WTC11 (cell line): ENCODE results near the gene NAP1L5. TPM values are rescaled to one million over a fixed set of nuclear protein-coding genes. Genes with fewer than 3 reads are reported as not detected.

Experiments
- ATAC-seq: fragments of 200-7000 bp; cut with Tn5 transposase; 2 replicates; pipeline ENCODE4 v1.10.0; 2021; ENCODE audit warnings: mild to moderate bottlenecking, moderate library complexity
- CTCF ChIA-PET: fragments of 300-600 bp; sonication (Branson Sonifier 250); formaldehyde crosslinking; loops from one replicate; lab custom pipeline; 2021; ENCODE audit warnings: antibody characterized with exemption; lab: Charles Lee
- POLR2A ChIA-PET: fragments of 350-600 bp; sonication (Branson Sonifier 250); formaldehyde crosslinking; loops from one replicate; lab custom pipeline; 2021; ENCODE audit warnings: antibody characterized with exemption; lab: Charles Lee
- DNase-seq: peaks from one replicate; pipeline ENCODE4 v3.0.0; 2021; ENCODE audit warnings: low spot score
- H3K27ac Mint-ChIP-seq: 2 replicates; pipeline ENCODE4 v1.8.0; 2021; ENCODE audit warnings: mixed read lengths
- H3K27me3 Mint-ChIP-seq: 2 replicates; pipeline ENCODE4 v1.8.0; 2021; ENCODE audit warnings: low read depth, mild to moderate bottlenecking, moderate library complexity, mixed read lengths
- H3K36me3 Mint-ChIP-seq: 2 replicates; pipeline ENCODE4 v1.8.0; 2021; ENCODE audit warnings: mixed read lengths
- H3K4me1 Mint-ChIP-seq: 2 replicates; pipeline ENCODE4 v1.8.0; 2022; ENCODE audit warnings: mixed read lengths
- H3K4me3 Mint-ChIP-seq: 2 replicates; pipeline ENCODE4 v1.8.0; 2021; ENCODE audit warnings: mild to moderate bottlenecking, moderate library complexity, mixed read lengths
- H3K9me3 Mint-ChIP-seq: 2 replicates; pipeline ENCODE4 v1.8.0; 2021; ENCODE audit warnings: mixed read lengths
- CREM ChIP-seq: sonication (generic); formaldehyde crosslinking; IDR thresholded peaks from 2 replicates; pipeline ENCODE4 v1.8.1; 2022; ENCODE audit warnings: mild to moderate bottlenecking, missing genetic modification reagents, moderate library complexity
- EMX1 ChIP-seq: fragments of 250-450 bp; sonication (Bioruptor Pico); IDR thresholded peaks from 2 replicates; pipeline ENCODE4 v1.8.0; 2021; ENCODE audit warnings: mild to moderate bottlenecking
- ESRRA ChIP-seq: sonication (generic); formaldehyde crosslinking; IDR thresholded peaks from 2 replicates; pipeline ENCODE4 v1.8.1; 2022; ENCODE audit warnings: mild to moderate bottlenecking, missing genetic modification reagents, borderline replicate concordance
- IRF2 ChIP-seq: sonication (generic); formaldehyde crosslinking; IDR thresholded peaks from 2 replicates; pipeline ENCODE4 v1.8.0; 2022; ENCODE audit warnings: low read depth, missing genetic modification reagents, borderline replicate concordance
- KAT7 ChIP-seq: sonication (generic); formaldehyde crosslinking; IDR thresholded peaks from 2 replicates; pipeline ENCODE4 v1.8.1; 2023; ENCODE audit warnings: missing genetic modification reagents, mild to moderate bottlenecking, borderline replicate concordance
- MYBL2 ChIP-seq: sonication (generic); formaldehyde crosslinking; IDR thresholded peaks from 2 replicates; pipeline ENCODE4 v1.8.1; 2023; ENCODE audit warnings: mild to moderate bottlenecking, moderate library complexity, missing genetic modification reagents
- OVOL2 ChIP-seq: fragments of 250-450 bp; sonication (Bioruptor Pico); IDR thresholded peaks from 2 replicates; pipeline ENCODE4 v1.9.0; 2021; ENCODE audit warnings: mild to moderate bottlenecking, borderline replicate concordance
- PRRX2 ChIP-seq: fragments of 250-450 bp; sonication (Bioruptor Pico); IDR thresholded peaks from 2 replicates; pipeline ENCODE4 v1.8.0; 2021; ENCODE audit warnings: mild to moderate bottlenecking
- SMAD4 ChIP-seq: sonication (generic); formaldehyde crosslinking; IDR thresholded peaks from 2 replicates; pipeline ENCODE4 v1.8.0; 2022; ENCODE audit warnings: mild to moderate bottlenecking, missing genetic modification reagents
- TP53 ChIP-seq: sonication (generic); formaldehyde crosslinking; IDR thresholded peaks from 2 replicates; pipeline ENCODE4 v1.8.1; 2023; ENCODE audit warnings: mild to moderate bottlenecking, missing genetic modification reagents
- ZNF232 ChIP-seq: sonication (generic); formaldehyde crosslinking; IDR thresholded peaks from 2 replicates; pipeline ENCODE4 v1.8.0; 2022; ENCODE audit warnings: mild to moderate bottlenecking, missing genetic modification reagents
- ZNF263 ChIP-seq: sonication (generic); formaldehyde crosslinking; IDR thresholded peaks from 2 replicates; pipeline ENCODE4 v1.8.1; 2022; ENCODE audit warnings: low read depth, mild to moderate bottlenecking, moderate library complexity, missing genetic modification reagents
- ZNF317 ChIP-seq: sonication (generic); formaldehyde crosslinking; IDR thresholded peaks from 2 replicates; pipeline ENCODE4 v1.8.1; 2023; ENCODE audit warnings: low read depth, mild to moderate bottlenecking, moderate library complexity, missing genetic modification reagents, borderline replicate concordance
- total RNA-seq: library from RNA; stranded (reverse); gene quantifications from 3 replicates; pipeline ENCODE4 v1.2.3, GENCODE V29; 2021
- TF ChIP-seq, protein P1 (sequence below): fragments of 250-450 bp; sonication (Bioruptor Pico); conservative IDR thresholded peaks from 2 replicates; pipeline ENCODE4 v1.9.0; 2021; ENCODE audit warnings: mild to moderate bottlenecking
- TF ChIP-seq, protein P2 (sequence below): sonication (generic); formaldehyde crosslinking; IDR thresholded peaks from 2 replicates; pipeline ENCODE4 v1.8.0; 2023; ENCODE audit warnings: missing genetic modification reagents
- TF ChIP-seq, protein P3 (sequence below): sonication (generic); formaldehyde crosslinking; IDR thresholded peaks from 2 replicates; pipeline ENCODE4 v1.8.1; 2023; ENCODE audit warnings: mild to moderate bottlenecking, moderate library complexity, missing genetic modification reagents
- TF ChIP-seq, protein P4 (sequence below): fragments of 250-450 bp; sonication (Bioruptor Pico); IDR thresholded peaks from 2 replicates; pipeline ENCODE4 v1.8.0; 2021; ENCODE audit warnings: mild to moderate bottlenecking
- TF ChIP-seq, protein P5 (sequence below): sonication (generic); formaldehyde crosslinking; conservative IDR thresholded peaks from 2 replicates; pipeline ENCODE4 v1.8.1; 2023; ENCODE audit warnings: mild to moderate bottlenecking, low read depth, missing genetic modification reagents, moderate library complexity
- TF ChIP-seq, protein P6 (sequence below): fragments of 250-450 bp; sonication (Bioruptor Pico); IDR thresholded peaks from 2 replicates; pipeline ENCODE4 v2.1.2; 2022; ENCODE audit warnings: mild to moderate bottlenecking, moderate library complexity
- TF ChIP-seq, protein P7 (sequence below): sonication (generic); formaldehyde crosslinking; IDR thresholded peaks from 2 replicates; pipeline ENCODE4 v1.8.0; 2022; ENCODE audit warnings: missing genetic modification reagents

The NAP1L5 gene
- total RNA-seq, 1 experiment from 2014 or later, result 3.3 TPM

DNA sequence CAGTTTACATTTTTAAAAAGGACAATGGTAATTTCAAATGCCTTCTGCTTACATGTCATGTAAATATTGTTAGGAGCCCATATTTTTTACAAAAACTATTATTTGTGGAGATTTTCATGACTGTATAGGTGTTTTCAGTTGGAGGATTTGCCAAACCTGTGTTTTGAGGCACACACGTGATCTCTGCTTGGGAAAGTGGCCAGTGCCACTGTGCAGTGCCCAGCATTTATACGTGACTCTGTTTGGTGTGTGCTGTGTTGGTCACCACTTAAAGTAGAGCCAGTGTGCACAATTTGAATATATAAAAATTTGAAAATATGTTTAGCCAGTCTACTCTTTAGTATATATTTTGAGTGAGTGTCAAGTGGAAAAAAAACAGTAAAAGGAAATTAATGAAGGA, 26.8 kb upstream of the NAP1L5 start (continued):
- TF ChIP-seq, protein P1, sequence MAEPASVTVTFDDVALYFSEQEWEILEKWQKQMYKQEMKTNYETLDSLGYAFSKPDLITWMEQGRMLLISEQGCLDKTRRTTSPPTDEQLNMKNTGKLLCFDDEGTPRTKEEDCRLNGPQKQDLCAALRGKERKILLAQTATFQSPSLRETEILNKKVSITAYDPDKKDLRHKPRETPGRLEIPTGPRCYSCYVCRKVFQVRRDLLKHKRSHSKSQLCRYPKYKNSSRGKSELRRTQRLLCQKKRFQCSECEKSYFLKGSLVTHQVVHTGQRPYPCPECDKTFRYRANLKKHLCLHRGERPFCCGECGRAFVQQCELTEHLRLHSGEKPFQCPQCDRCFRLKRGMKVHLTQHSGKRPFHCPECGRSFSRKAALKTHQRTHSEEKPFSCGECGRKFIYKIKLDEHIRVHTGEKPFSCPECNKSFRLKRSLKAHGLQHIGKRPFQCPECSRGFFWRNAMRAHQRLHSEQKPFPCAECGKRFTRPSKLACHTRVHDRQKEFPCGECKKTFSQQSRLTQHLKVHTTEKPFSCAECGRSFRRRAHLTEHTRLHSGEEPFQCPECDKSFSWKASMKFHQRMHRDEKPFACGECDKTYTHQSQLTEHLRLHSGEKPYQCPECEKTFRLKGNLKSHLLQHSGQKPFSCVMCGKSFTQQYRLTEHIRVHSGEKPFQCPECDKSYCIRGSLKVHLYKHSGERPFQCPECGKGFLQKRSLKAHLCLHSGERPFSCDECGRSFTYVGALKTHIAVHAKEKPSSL (CRISPR knock-in tag), result no peak
- TF ChIP-seq ESRRA, result no peak
- no peak for TF ChIP-seq OVOL2 (CRISPR knock-in tag)
- TF ChIP-seq ZNF232 (CRISPR knock-in tag), result no peak
- TF ChIP-seq KAT7, result no peak
- TF ChIP-seq PRRX2 (CRISPR knock-in tag), result no peak

DNA sequence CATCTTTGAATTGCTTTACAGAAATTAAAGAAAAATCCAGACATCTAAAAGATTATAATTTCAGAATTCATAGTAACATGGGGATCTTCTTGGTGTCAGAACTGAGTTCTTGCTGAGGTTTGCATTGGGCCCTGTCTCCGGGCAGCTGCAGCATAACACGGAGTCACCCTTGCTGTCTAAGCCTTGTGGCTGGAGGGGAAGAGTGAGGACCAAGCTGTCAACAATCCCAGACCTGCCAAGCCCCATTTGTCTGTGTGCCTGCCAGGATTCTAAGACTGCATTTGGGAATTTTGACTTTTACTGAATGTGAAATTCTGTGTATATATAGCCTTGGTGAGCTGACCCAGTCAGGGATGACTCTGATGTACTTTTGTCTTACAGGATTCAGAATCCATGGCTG, 25.2 kb upstream of the NAP1L5 start:
- Mint-ChIP-seq H3K4me3 (no peak overlapping the region), H3K27me3 (no peaks in the 10 kb centered on the region; the same call in 1 of the 2 replicates), H3K4me1 (peaks cover 7% of the 10 kb centered on the region), H3K9me3 (peaks cover 8% of the 10 kb centered on the region), H3K36me3 (peaks cover 19% of the 10 kb centered on the region), H3K27ac (no peak overlapping the region)
- DNase-seq (no peak), ATAC-seq (no peak)
- ChIA-PET CTCF (no interaction called here), POLR2A (no interaction called here)
- TF ChIP-seq, protein P2, sequence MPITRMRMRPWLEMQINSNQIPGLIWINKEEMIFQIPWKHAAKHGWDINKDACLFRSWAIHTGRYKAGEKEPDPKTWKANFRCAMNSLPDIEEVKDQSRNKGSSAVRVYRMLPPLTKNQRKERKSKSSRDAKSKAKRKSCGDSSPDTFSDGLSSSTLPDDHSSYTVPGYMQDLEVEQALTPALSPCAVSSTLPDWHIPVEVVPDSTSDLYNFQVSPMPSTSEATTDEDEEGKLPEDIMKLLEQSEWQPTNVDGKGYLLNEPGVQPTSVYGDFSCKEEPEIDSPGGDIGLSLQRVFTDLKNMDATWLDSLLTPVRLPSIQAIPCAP, result no peak
- TF ChIP-seq ZNF317 (CRISPR knock-in tag) (no peak), SMAD4 (no peak), TP53 (CRISPR knock-in tag) (no peak), ESRRA (no peak), CREM (CRISPR knock-in tag) (no peak), IRF2 (no peak), ZNF263 (CRISPR knock-in tag) (no peak), MYBL2 (CRISPR knock-in tag) (no peak), EMX1 (no peak)
- TF ChIP-seq, protein P3, sequence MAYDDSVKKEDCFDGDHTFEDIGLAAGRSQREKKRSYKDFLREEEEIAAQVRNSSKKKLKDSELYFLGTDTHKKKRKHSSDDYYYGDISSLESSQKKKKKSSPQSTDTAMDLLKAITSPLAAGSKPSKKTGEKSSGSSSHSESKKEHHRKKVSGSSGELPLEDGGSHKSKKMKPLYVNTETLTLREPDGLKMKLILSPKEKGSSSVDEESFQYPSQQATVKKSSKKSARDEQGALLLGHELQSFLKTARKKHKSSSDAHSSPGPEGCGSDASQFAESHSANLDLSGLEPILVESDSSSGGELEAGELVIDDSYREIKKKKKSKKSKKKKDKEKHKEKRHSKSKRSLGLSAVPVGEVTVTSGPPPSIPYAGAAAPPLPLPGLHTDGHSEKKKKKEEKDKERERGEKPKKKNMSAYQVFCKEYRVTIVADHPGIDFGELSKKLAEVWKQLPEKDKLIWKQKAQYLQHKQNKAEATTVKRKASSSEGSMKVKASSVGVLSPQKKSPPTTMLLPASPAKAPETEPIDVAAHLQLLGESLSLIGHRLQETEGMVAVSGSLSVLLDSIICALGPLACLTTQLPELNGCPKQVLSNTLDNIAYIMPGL (CRISPR knock-in tag), result no peak
- TF ChIP-seq, protein P4, sequence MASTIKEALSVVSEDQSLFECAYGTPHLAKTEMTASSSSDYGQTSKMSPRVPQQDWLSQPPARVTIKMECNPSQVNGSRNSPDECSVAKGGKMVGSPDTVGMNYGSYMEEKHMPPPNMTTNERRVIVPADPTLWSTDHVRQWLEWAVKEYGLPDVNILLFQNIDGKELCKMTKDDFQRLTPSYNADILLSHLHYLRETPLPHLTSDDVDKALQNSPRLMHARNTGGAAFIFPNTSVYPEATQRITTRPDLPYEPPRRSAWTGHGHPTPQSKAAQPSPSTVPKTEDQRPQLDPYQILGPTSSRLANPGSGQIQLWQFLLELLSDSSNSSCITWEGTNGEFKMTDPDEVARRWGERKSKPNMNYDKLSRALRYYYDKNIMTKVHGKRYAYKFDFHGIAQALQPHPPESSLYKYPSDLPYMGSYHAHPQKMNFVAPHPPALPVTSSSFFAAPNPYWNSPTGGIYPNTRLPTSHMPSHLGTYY (CRISPR knock-in tag), result no peak
- TF ChIP-seq, protein P5, sequence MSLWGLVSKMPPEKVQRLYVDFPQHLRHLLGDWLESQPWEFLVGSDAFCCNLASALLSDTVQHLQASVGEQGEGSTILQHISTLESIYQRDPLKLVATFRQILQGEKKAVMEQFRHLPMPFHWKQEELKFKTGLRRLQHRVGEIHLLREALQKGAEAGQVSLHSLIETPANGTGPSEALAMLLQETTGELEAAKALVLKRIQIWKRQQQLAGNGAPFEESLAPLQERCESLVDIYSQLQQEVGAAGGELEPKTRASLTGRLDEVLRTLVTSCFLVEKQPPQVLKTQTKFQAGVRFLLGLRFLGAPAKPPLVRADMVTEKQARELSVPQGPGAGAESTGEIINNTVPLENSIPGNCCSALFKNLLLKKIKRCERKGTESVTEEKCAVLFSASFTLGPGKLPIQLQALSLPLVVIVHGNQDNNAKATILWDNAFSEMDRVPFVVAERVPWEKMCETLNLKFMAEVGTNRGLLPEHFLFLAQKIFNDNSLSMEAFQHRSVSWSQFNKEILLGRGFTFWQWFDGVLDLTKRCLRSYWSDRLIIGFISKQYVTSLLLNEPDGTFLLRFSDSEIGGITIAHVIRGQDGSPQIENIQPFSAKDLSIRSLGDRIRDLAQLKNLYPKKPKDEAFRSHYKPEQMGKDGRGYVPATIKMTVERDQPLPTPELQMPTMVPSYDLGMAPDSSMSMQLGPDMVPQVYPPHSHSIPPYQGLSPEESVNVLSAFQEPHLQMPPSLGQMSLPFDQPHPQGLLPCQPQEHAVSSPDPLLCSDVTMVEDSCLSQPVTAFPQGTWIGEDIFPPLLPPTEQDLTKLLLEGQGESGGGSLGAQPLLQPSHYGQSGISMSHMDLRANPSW (CRISPR knock-in tag), result no peak
- TF ChIP-seq, protein P6, sequence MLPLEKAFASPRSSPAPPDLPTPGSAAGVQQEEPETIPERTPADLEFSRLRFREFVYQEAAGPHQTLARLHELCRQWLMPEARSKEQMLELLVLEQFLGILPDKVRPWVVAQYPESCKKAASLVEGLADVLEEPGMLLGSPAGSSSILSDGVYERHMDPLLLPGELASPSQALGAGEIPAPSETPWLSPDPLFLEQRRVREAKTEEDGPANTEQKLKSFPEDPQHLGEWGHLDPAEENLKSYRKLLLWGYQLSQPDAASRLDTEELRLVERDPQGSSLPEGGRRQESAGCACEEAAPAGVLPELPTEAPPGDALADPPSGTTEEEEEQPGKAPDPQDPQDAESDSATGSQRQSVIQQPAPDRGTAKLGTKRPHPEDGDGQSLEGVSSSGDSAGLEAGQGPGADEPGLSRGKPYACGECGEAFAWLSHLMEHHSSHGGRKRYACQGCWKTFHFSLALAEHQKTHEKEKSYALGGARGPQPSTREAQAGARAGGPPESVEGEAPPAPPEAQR, result no peak
- TF ChIP-seq, protein P7, sequence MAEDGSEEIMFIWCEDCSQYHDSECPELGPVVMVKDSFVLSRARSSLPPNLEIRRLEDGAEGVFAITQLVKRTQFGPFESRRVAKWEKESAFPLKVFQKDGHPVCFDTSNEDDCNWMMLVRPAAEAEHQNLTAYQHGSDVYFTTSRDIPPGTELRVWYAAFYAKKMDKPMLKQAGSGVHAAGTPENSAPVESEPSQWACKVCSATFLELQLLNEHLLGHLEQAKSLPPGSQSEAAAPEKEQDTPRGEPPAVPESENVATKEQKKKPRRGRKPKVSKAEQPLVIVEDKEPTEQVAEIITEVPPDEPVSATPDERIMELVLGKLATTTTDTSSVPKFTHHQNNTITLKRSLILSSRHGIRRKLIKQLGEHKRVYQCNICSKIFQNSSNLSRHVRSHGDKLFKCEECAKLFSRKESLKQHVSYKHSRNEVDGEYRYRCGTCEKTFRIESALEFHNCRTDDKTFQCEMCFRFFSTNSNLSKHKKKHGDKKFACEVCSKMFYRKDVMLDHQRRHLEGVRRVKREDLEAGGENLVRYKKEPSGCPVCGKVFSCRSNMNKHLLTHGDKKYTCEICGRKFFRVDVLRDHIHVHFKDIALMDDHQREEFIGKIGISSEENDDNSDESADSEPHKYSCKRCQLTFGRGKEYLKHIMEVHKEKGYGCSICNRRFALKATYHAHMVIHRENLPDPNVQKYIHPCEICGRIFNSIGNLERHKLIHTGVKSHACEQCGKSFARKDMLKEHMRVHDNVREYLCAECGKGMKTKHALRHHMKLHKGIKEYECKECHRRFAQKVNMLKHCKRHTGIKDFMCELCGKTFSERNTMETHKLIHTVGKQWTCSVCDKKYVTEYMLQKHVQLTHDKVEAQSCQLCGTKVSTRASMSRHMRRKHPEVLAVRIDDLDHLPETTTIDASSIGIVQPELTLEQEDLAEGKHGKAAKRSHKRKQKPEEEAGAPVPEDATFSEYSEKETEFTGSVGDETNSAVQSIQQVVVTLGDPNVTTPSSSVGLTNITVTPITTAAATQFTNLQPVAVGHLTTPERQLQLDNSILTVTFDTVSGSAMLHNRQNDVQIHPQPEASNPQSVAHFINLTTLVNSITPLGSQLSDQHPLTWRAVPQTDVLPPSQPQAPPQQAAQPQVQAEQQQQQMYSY, result no peak
